ENCODE results near the gene DGCR2.
"Not testable (repeated sequence)": the region's sequence is repeated elsewhere in the genome, so short reads cannot be mapped to it uniquely, and the experiment has no call there.

The DGCR2 gene

DNA sequence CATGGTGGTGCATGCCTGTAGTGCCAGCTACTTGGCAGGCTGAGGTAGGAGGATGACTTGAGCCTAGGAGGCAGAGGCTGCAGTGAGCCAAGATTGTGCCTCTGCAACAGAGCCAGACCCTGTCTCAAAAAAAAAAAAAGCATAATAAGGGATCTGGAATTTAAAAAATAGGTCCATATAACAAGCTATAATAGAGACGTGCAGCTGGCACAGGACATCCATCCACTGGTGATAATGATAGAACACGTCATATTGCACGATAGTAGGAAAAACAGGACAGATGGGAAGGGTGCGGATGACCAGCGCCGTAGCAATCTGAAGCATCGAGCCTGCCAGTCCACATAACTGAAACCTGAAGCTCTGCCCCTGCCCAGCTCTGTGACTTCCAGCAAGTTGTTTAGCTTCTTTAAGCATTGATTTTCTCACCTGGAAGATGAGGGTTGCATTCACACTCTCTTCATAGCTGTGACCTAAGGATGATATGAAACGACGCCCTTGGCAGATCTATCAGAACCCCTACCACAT is 125.8 kb downstream of the DGCR2 start:
- DNase-seq = no peak

GRCh38 chr22:18995327-18995711 is 126.9 kb downstream of the DGCR2 start:
- no peak for DNase-seq

DNA sequence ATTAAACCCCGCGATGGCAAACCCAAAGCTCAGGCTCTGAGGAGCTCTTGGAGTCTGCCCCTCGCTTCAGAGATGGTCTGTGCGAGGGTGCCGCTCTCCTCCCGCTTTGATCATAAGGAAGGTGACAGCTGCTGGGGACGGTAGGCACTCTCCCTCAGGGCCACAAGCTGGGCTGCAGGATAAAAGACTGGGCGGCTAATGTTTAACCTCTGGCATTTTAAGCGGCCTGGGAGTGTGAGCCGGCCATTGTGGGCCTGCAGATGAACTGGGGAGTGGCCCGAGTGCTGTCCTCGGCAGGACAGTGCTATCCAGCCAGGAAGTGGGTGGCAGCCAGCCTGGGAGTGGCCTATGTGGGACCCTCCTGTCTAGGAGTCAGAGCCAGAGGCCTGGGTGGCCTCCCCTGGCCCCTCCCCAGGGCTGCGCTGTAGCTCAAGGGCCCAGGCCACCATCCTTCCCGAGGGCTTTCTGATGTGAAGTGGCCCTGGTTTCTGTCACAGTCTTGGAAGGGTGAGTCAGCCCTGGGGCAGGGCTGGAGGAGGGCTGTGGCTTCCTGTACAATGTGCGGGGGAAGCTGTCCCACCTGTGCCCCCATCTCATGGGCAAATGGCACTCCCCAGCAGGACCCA is 127.4 kb downstream of the DGCR2 start:
- no peak for DNase-seq

- no peak for DNase-seq
Measured at GRCh38 chr22:18994056-18994455, 128.2 kb downstream of the DGCR2 start.

DNA sequence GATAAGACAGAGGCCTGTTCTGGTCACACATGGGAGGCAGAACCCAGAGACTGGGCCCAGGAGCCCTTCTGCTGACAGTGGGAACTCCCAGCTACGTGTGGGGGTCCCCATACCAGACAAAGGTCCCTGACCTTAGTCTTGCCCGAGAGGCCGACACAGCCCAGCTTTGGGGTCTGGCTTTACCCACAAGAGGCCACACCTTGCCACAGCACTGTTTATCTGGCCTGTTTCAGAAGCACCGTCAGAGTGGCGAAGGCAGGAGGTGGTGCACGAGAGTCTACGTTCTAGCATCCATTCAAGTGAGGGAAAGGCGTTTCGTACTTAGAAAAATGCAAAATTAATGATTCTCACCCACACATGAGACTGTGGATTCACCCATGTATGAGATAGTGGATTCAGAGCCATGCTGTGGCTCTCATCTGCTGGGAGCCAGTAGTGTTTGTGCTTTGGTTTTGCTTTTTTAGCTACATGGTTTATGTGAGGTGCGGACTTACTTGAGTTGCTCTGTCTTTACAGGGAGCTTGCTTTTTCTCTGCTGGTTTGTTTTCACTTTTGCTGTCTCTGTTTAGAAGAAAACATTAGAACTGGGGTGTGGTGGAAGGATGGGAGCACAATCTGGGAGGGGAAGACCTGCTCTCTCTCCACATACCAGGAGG is 129.5 kb downstream of the DGCR2 start:
- no peak for DNase-seq

- DNase-seq = no peak
Measured at GRCh38 chr22:18991821-18992442, 130.3 kb downstream of the DGCR2 start.

- DNase-seq = no peak
Measured at GRCh38 chr22:18991138-18991432, 131.1 kb downstream of the DGCR2 start.

GRCh38 chr22:18990355-18991137 is 131.7 kb downstream of the DGCR2 start:
- DNase-seq = no peak

DNA sequence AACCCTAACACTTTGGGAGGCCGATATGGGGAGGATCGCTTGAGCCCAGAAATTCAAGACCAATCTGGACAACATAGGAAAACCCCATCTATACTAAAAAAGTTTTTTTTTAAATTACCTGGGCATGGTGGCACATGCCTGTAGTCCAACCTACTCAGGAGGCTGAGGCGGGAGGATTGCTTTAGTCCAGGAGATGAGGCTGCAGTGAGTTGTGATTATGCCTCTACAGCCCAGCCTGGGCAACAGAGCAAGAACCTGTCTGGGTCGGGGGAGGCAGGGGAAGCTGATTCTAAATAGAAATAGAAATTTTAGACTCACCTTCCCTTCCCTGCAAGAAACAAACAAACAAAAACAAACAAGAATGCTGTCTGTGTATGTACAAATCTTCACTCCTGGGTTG is 133.3 kb downstream of the DGCR2 start:
- DNase-seq = no peak

GRCh38 chr22:18987765-18988164 is 134.4 kb downstream of the DGCR2 start:
- DNase-seq = no peak

GRCh38 chr22:18987114-18987513 is 135.1 kb downstream of the DGCR2 start:
- not testable (repeated sequence) for DNase-seq
